ENCODE measurements around the gene EPC2. TPM values are rescaled to one million over a fixed set of nuclear protein-coding genes. Genes with fewer than 3 reads are reported as not detected.

Gene EPC2
- total RNA-seq, 1 experiment from 2014 or later, result 19.6 TPM

GRCh38 chr2:148810081-148810480 is 165.5 kb downstream of the EPC2 start:
- BruUV-seq (replicated peaks), result no TSS peak
- Histone ChIP-seq H3K9me2 (ENCODE audit: insufficient read depth) (no peaks in the 10 kb centered on the region), H3K79me2 (ENCODE audit: insufficient read depth, low read length) (no peaks in the 10 kb centered on the region), H3K27ac (ENCODE audit: low read depth, low read length) (no peak overlapping the region), H3K27me3 (ENCODE audit: insufficient read depth, low read length) (no peaks in the 10 kb centered on the region), H3K9ac (ENCODE audit: low read length) (no peak overlapping the region), H3K4me2 (ENCODE audit: low read length) (no peak overlapping the region), H3K36me3 (ENCODE audit: control insufficient read depth in 1 of 2, insufficient read depth in 2 of 2, low read length in 2 of 2) (no peaks in the 10 kb centered on the region), H2AFZ (ENCODE audit: low read depth, low read length, poor library complexity, severe bottlenecking) (no peak overlapping the region), H3K4me1 (ENCODE audit: control insufficient read depth in 1 of 2, insufficient read depth in 2 of 2, low read length in 2 of 2) (no peaks in the 10 kb centered on the region; a peak in 2 of 4 replicates), H4K20me1 (ENCODE audit: insufficient read depth) (no peaks in the 10 kb centered on the region), H3K9me3 (ENCODE audit: control insufficient read depth in 1 of 2, insufficient read depth in 1 of 2, low read depth in 1 of 2, low read length in 2 of 2) (no peaks in the 10 kb centered on the region), H3K4me3 (replicated peaks in 1 of 2; ENCODE audit: low read depth in 1 of 2, low read length in 2 of 2) (no peak overlapping the region)
- POLR2A ChIA-PET, result no interaction called here
- DNase-seq (ENCODE audit: low read depth, low spot score) (no peak), ATAC-seq (no peak)
- CTCF ChIA-PET, result no interaction called here
- TF ChIP-seq POLR2A (IDR thresholded peaks at IDR 0.05; ENCODE audit: borderline replicate concordance, extremely low read depth, insufficient read depth, insufficient read length), result no peak
- no peak for TF ChIP-seq ATF3 (IDR thresholded peaks at IDR 0.05)
- no peak for TF ChIP-seq CBX3 (IDR thresholded peaks at IDR 0.05; ENCODE audit: low read depth)
- TF ChIP-seq EGR1 (IDR thresholded peaks at IDR 0.05; ENCODE audit: low read depth), result no peak
- TF ChIP-seq CEBPB (IDR thresholded peaks at IDR 0.05; ENCODE audit: low read depth), result no peak
- no peak for TF ChIP-seq FOSL1 (IDR thresholded peaks at IDR 0.05; ENCODE audit: low read depth)
- no peak for TF ChIP-seq JUND (IDR thresholded peaks at IDR 0.05)
- TF ChIP-seq ZBTB33 (IDR thresholded peaks at IDR 0.05; ENCODE audit: extremely low read depth, insufficient replicate concordance, low read length), result no peak
- no peak for TF ChIP-seq ZFX (IDR thresholded peaks at IDR 0.05)
- TF ChIP-seq REST (IDR thresholded peaks at IDR 0.05; ENCODE audit: low read depth), result no peak
- no peak for TF ChIP-seq ZNF274 (IDR thresholded peaks at IDR 0.05; ENCODE audit: low read depth, low read length)
- no peak for TF ChIP-seq SRF (IDR thresholded peaks at IDR 0.05; ENCODE audit: low read depth)
- intact Hi-C loops (cut with micrococcal nuclease), result no loop called here
- RAD21 ChIA-PET (ENCODE audit: low non-redundant PET in 1 of 2, low total read pairs in 2 of 2, uncharacterized antibody in 2 of 2, unreplicated experiment in 2 of 2), result no interaction called here

Measured in HCT116 (cell line).